ENCODE results near the gene NFKBIL1.

The NFKBIL1 gene

GRCh38 chr6:31510007-31510406 lies 37.4 kb upstream of the NFKBIL1 start:
- no peak overlapping the region for H3K4me3 ChIP-seq (replicated peaks; ENCODE audit: insufficient read depth, low read length)
- no peaks in the 10 kb centered on the region for H3K27me3 ChIP-seq (ENCODE audit: insufficient read depth, poor library complexity, severe bottlenecking)
- no peak for DNase-seq (ENCODE audit: low read depth in 1 of 2, low spot score in 1 of 2)
- no peak overlapping the region for H3K27ac ChIP-seq (replicated peaks)
- TF ChIP-seq CTCF (IDR thresholded peaks at IDR 0.05; ENCODE audit: insufficient read depth, low read length), result no peak
- no peak for TF ChIP-seq REST (IDR thresholded peaks at IDR 0.05; ENCODE audit: insufficient replicate concordance, low read depth)
- TF ChIP-seq SPI1 (IDR thresholded peaks at IDR 0.05; ENCODE audit: borderline replicate concordance, low read depth), result no peak
- TF ChIP-seq POLR2AphosphoS5 (IDR thresholded peaks at IDR 0.05; ENCODE audit: low read depth), result no peak
- TF ChIP-seq GABPA (IDR thresholded peaks at IDR 0.05; ENCODE audit: low read depth), result no peak

- Histone ChIP-seq H3K27me3 (ENCODE audit: insufficient read depth, poor library complexity, severe bottlenecking) (no peaks in the 10 kb centered on the region), H3K27ac (replicated peaks) (no peak overlapping the region), H3K4me3 (replicated peaks; ENCODE audit: insufficient read depth, low read length) (no peak overlapping the region)
- DNase-seq (ENCODE audit: low read depth in 1 of 2, low spot score in 1 of 2), result no peak
- TF ChIP-seq GABPA (IDR thresholded peaks at IDR 0.05; ENCODE audit: low read depth) (no peak), CTCF (IDR thresholded peaks at IDR 0.05; ENCODE audit: insufficient read depth, low read length) (no peak), POLR2AphosphoS5 (IDR thresholded peaks at IDR 0.05; ENCODE audit: low read depth) (no peak), SPI1 (IDR thresholded peaks at IDR 0.05; ENCODE audit: borderline replicate concordance, low read depth) (no peak), REST (IDR thresholded peaks at IDR 0.05; ENCODE audit: insufficient replicate concordance, low read depth) (no peak)
Measured at GRCh38 chr6:31513456-31514165, 33.8 kb upstream of the NFKBIL1 start.

GRCh38 chr6:31521835-31522234 lies 25.6 kb upstream of the NFKBIL1 start:
- Histone ChIP-seq H3K27ac (replicated peaks) (no peak overlapping the region), H3K27me3 (ENCODE audit: insufficient read depth, poor library complexity, severe bottlenecking) (no peaks in the 10 kb centered on the region), H3K4me3 (replicated peaks; ENCODE audit: insufficient read depth, low read length) (no peak overlapping the region)
- DNase-seq (ENCODE audit: low read depth in 1 of 2, low spot score in 1 of 2), result no peak
- no peak for TF ChIP-seq CTCF (IDR thresholded peaks at IDR 0.05; ENCODE audit: insufficient read depth, low read length)
- TF ChIP-seq SPI1 (IDR thresholded peaks at IDR 0.05; ENCODE audit: borderline replicate concordance, low read depth), result no peak
- no peak for TF ChIP-seq GABPA (IDR thresholded peaks at IDR 0.05; ENCODE audit: low read depth)
- no peak for TF ChIP-seq REST (IDR thresholded peaks at IDR 0.05; ENCODE audit: insufficient replicate concordance, low read depth)
- TF ChIP-seq POLR2AphosphoS5 (IDR thresholded peaks at IDR 0.05; ENCODE audit: low read depth), result no peak
